Testis (tissue), 2 donors: ENCODE data around the gene KCNJ18.
"Not testable (repeated sequence)": the region's sequence is repeated elsewhere in the genome, so short reads cannot be mapped to it uniquely, and the experiment has no call there.

ENCODE experiments used
- POLR2A ChIP-seq: fragments of 450-650 bp; IDR thresholded peaks from one replicate; pipeline ENCODE4 v1.6.1; 2017; ENCODE audit warnings: antibody characterized with exemption, mild to moderate bottlenecking, moderate library complexity
- TF ChIP-seq, protein P1 (sequence below), 3 experiments: fragments of 450-650 bp in 2 of 3; fragments of 200-600 bp in 1 of 3; sonication (generic) in 1 of 3; IDR thresholded peaks; one replicate each; pipeline ENCODE4 v1.5.1; 2016 to 2019; ENCODE audit warnings: antibody characterized with exemption in 3 of 3, mild to moderate bottlenecking in 2 of 3, moderate library complexity in 1 of 3

DNA sequence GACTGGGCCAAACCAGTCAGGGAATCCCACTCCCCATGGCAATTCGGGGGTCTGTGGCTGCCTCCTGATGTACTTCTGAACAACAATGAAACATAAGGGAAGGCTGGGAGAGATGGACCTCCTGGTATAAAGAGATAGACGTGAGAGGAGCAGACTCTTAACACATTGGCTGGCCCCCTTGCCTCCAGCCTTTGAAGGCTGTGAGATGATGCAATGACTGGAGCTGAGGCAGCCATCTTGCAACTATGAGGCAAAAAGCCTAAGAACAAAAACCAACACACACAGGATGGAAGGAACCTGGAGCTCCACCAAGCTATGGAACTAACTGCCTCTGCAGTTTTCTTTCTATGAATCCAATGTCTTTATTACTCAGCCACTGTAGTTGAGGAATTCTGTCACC lies 58.8 kb downstream of the KCNJ18 start:
- TF ChIP-seq, protein P1, sequence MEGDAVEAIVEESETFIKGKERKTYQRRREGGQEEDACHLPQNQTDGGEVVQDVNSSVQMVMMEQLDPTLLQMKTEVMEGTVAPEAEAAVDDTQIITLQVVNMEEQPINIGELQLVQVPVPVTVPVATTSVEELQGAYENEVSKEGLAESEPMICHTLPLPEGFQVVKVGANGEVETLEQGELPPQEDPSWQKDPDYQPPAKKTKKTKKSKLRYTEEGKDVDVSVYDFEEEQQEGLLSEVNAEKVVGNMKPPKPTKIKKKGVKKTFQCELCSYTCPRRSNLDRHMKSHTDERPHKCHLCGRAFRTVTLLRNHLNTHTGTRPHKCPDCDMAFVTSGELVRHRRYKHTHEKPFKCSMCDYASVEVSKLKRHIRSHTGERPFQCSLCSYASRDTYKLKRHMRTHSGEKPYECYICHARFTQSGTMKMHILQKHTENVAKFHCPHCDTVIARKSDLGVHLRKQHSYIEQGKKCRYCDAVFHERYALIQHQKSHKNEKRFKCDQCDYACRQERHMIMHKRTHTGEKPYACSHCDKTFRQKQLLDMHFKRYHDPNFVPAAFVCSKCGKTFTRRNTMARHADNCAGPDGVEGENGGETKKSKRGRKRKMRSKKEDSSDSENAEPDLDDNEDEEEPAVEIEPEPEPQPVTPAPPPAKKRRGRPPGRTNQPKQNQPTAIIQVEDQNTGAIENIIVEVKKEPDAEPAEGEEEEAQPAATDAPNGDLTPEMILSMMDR (IDR thresholded peaks at IDR 0.05): not testable (repeated sequence)
- not testable (repeated sequence) for TF ChIP-seq POLR2A
